CD4-positive, CD25-positive, alpha-beta regulatory T cell (primary cell): ENCODE measurements around the gene MRTFA. TPM values are rescaled to one million over a fixed set of nuclear protein-coding genes. Genes with fewer than 3 reads are reported as not detected.

ENCODE experiments used
- ATAC-seq, 2 donors: fragments of 150-1000 bp; cut with Tn5 transposase; one replicate each; pipeline ENCODE4 v1.10.0; 2021; ENCODE audit warnings: low read depth in 2 of 2, moderate number of reproducible peaks in 2 of 2, moderate library complexity in 1 of 2
- DNase-seq, 3 donors: peaks; one replicate each; pipeline versions ENCODE4 v3.0.0 to v3.0.0-alpha.2; 2012 to 2022; ENCODE audit warnings: mixed read lengths in 1 of 3
- H3K27ac ChIP-seq: one replicate; pipeline ENCODE4 v1.7.0; 2013; ENCODE audit warnings: mild to moderate bottlenecking, low read length; ENCODE audit not compliant: insufficient read depth, poor library complexity, severe bottlenecking
- H3K27me3 ChIP-seq: one replicate; pipeline ENCODE4 v1.7.0; 2013; ENCODE audit warnings: low read length; ENCODE audit not compliant: control insufficient read depth, insufficient read depth
- H3K36me3 ChIP-seq: one replicate; pipeline ENCODE4 v1.7.0; 2013; ENCODE audit warnings: mild to moderate bottlenecking, low read length, moderate library complexity; ENCODE audit not compliant: control insufficient read depth, insufficient read depth
- H3K4me1 ChIP-seq: 2 replicates; pipeline ENCODE4 v1.7.0; 2013; ENCODE audit warnings: mild to moderate bottlenecking, low read length; ENCODE audit not compliant: insufficient read depth, control insufficient read depth, poor library complexity, severe bottlenecking
- H3K4me3 ChIP-seq: one replicate; pipeline ENCODE4 v1.7.0; 2013; ENCODE audit warnings: low read depth, mild to moderate bottlenecking, low read length, moderate library complexity
- H3K9me3 ChIP-seq, 2 experiments: 1 replicate in 1 of 2; 2 replicates in 1 of 2; pipeline ENCODE4 v1.7.0; 2013; ENCODE audit warnings: low read length in 2 of 2, mild to moderate bottlenecking in 1 of 2, moderate library complexity in 1 of 2; ENCODE audit not compliant: control insufficient read depth in 2 of 2
- H3K27ac Mint-ChIP-seq, 3 donors: one replicate each; pipeline ENCODE4 v1.8.0; 2020 to 2022; ENCODE audit warnings: mild to moderate bottlenecking in 3 of 3, mixed read lengths in 3 of 3, moderate library complexity in 2 of 3
- H3K27me3 Mint-ChIP-seq: one replicate; pipeline ENCODE4 v1.8.0; 2022; ENCODE audit warnings: mild to moderate bottlenecking, mixed read lengths
- H3K36me3 Mint-ChIP-seq: one replicate; pipeline ENCODE4 v1.8.0; 2020; ENCODE audit warnings: mixed read lengths
- H3K4me1 Mint-ChIP-seq, 4 donors: one replicate each; pipeline ENCODE4 v1.8.0; 2020 to 2022; ENCODE audit warnings: mixed read lengths in 4 of 4, mild to moderate bottlenecking in 1 of 4
- H3K4me3 Mint-ChIP-seq, 4 donors: one replicate each; pipeline ENCODE4 v1.8.0; 2020 to 2022; ENCODE audit warnings: mild to moderate bottlenecking in 4 of 4, mixed read lengths in 4 of 4, moderate library complexity in 3 of 4
- H3K9me3 Mint-ChIP-seq, 7 donors: one replicate each; pipeline ENCODE4 v1.8.0; 2020 to 2022; ENCODE audit warnings: mixed read lengths in 7 of 7, mild to moderate bottlenecking in 3 of 7, moderate library complexity in 2 of 7
- polyA plus RNA-seq, 4 donors: library from polyadenylated mRNA; unstranded; fragments of 300-500 nt; fragmentation: Illumina TruSeq; gene quantifications; one replicate each; pipeline ENCODE4 v1.2.3, GENCODE V29; 2021
- total RNA-seq: library from RNA; stranded (reverse); gene quantifications from one replicate; pipeline ENCODE4 v1.2.3, GENCODE V29; 2022

The MRTFA gene
- total and polyA plus RNA-seq, 5 donors from 2014 or later, result 11.3 to 94.5 (median 16.4) TPM

DNA sequence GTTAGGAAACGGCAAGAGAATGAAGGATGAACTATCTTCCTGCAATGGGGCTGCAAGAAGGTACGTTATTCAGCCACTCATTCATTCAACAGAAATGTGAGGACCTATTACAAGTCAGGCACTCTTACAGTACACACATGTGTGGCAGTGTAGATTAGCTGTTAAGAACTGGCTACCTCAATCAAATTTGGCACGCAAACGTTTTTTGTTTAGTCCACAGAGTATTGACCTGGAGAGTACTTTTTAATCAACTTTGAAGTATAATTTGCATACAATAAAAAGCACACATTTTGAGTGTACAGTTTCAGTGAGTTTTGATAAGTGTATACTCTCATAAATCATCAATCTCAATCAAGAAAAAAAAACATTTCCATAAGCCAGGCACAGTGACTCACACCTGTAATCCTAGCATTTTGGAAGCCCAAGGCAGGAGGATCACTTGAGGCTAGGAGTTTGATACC is 24.2 kb downstream of the MRTFA start:
- Histone ChIP-seq H3K36me3 (no peaks in the 10 kb centered on the region), H3K27me3 (no peaks in the 10 kb centered on the region), H3K27ac (no peak overlapping the region), H3K4me3 (no peak overlapping the region), H3K4me1 (peaks cover 8% of the 10 kb centered on the region), H3K9me3 (no peaks in the 10 kb centered on the region)
- no peak overlapping the region for H3K4me3 Mint-ChIP-seq
- H3K27ac Mint-ChIP-seq, result peak overlapping the region in 1 of 3 donors; percentile 25
- peaks cover 30 to 53% (median 33%) of the 10 kb centered on the region in 4 donors for H3K4me1 Mint-ChIP-seq
- H3K27me3 Mint-ChIP-seq, result no peaks in the 10 kb centered on the region
- H3K9me3 Mint-ChIP-seq, result no peaks in the 10 kb centered on the region
- no peak for ATAC-seq
- no peak for DNase-seq
- H3K36me3 Mint-ChIP-seq, result no peaks in the 10 kb centered on the region

GRCh38 chr22:40611606-40612005 is 24.9 kb downstream of the MRTFA start:
- no peaks in the 10 kb centered on the region for H3K9me3 ChIP-seq
- H3K27me3 ChIP-seq, result no peaks in the 10 kb centered on the region
- peaks cover 34 to 57% (median 39%) of the 10 kb centered on the region in 4 donors for H3K4me1 Mint-ChIP-seq
- no peak overlapping the region for H3K4me3 ChIP-seq
- H3K36me3 Mint-ChIP-seq, result no peaks in the 10 kb centered on the region
- H3K27me3 Mint-ChIP-seq, result no peaks in the 10 kb centered on the region
- H3K9me3 Mint-ChIP-seq, result no peaks in the 10 kb centered on the region
- H3K27ac Mint-ChIP-seq, result no peak overlapping the region
- ATAC-seq (no peak), DNase-seq (no peak)
- no peak overlapping the region for H3K4me3 Mint-ChIP-seq
- no peaks in the 10 kb centered on the region for H3K36me3 ChIP-seq
- no peak overlapping the region for H3K27ac ChIP-seq
- peaks cover 8% of the 10 kb centered on the region for H3K4me1 ChIP-seq

- H3K4me3 ChIP-seq, result no peak overlapping the region
- peaks cover 8% of the 10 kb centered on the region for H3K4me1 ChIP-seq
- no peaks in the 10 kb centered on the region for H3K27me3 ChIP-seq
- peak overlapping the region in 1 of 3 donors; percentile 63 for H3K27ac Mint-ChIP-seq
- ATAC-seq (no peak), DNase-seq (no peak)
- H3K27ac ChIP-seq, result no peak overlapping the region
- no peaks in the 10 kb centered on the region for H3K27me3 Mint-ChIP-seq
- H3K9me3 Mint-ChIP-seq, result no peaks in the 10 kb centered on the region
- peaks cover 41 to 58% (median 43%) of the 10 kb centered on the region in 4 donors for H3K4me1 Mint-ChIP-seq
- no peak overlapping the region for H3K4me3 Mint-ChIP-seq
- no peaks in the 10 kb centered on the region for H3K9me3 ChIP-seq
- no peaks in the 10 kb centered on the region for H3K36me3 Mint-ChIP-seq
- H3K36me3 ChIP-seq, result no peaks in the 10 kb centered on the region
Measured at GRCh38 chr22:40610329-40610850, 26.1 kb downstream of the MRTFA start.

DNA sequence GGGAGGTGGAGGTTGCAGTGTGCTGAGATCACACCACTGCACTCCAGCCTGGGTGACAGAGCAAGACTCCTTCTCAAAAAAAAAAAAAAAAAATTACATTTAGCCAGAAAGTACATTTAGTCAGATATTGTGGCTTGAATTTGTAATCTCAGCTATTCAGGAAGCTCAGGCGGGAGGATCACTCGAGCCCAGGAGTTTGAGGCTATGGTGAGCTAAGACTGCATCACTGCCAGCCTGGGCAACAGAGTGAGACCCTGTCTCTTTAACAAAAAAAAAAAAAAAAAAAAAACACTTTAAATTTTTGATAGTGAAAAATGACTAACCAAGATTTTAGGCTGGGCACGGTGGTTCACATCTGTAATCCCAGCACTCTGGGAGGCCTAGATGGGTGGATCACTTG is 27.3 kb downstream of the MRTFA start:
- Mint-ChIP-seq H3K27me3 (no peaks in the 10 kb centered on the region), H3K9me3 (no peaks in the 10 kb centered on the region)
- no peaks in the 10 kb centered on the region for H3K27me3 ChIP-seq

DNA sequence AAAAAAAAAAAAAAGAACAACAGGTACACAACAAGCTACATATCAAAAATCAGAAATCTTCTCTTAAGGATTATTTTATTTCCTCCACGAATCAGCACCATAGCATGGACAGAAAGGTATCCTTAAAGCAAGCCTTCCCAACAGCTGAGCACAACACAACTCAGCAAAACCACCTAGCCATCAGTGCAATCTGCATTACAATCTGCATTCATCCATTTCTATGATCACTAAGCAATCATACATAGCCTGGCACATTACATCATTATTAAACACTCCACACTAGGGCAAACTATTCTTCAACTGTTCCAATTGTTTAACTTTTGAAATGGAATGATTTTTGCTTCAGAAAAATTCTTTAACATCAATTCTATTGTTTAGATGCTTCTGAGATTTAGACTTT is 29.0 kb downstream of the MRTFA start:
- no peak for ATAC-seq
- Mint-ChIP-seq H3K4me1 (peaks cover 41 to 62% (median 48%) of the 10 kb centered on the region in 4 donors), H3K4me3 (no peak overlapping the region), H3K27me3 (no peaks in the 10 kb centered on the region), H3K9me3 (no peaks in the 10 kb centered on the region), H3K27ac (peak overlapping the region in 2 of 3 donors; percentile 35 to 45), H3K36me3 (no peaks in the 10 kb centered on the region)
- Histone ChIP-seq H3K4me3 (no peak overlapping the region), H3K27ac (no peak overlapping the region), H3K9me3 (no peaks in the 10 kb centered on the region), H3K36me3 (no peaks in the 10 kb centered on the region), H3K27me3 (no peaks in the 10 kb centered on the region), H3K4me1 (peaks cover 2% of the 10 kb centered on the region)
- no peak for DNase-seq

More for the DNA sequence above, 27.3 kb downstream of the MRTFA start:
- H3K27ac Mint-ChIP-seq, result no peak overlapping the region
- no peak overlapping the region for H3K4me3 Mint-ChIP-seq
- Histone ChIP-seq H3K27ac (no peak overlapping the region), H3K9me3 (no peaks in the 10 kb centered on the region), H3K36me3 (no peaks in the 10 kb centered on the region), H3K4me1 (peaks cover 8% of the 10 kb centered on the region), H3K4me3 (no peak overlapping the region)
- H3K36me3 Mint-ChIP-seq, result no peaks in the 10 kb centered on the region
- no peak for ATAC-seq
- H3K4me1 Mint-ChIP-seq, result peaks cover 41 to 63% (median 49%) of the 10 kb centered on the region in 4 donors
- DNase-seq, result no peak

DNA sequence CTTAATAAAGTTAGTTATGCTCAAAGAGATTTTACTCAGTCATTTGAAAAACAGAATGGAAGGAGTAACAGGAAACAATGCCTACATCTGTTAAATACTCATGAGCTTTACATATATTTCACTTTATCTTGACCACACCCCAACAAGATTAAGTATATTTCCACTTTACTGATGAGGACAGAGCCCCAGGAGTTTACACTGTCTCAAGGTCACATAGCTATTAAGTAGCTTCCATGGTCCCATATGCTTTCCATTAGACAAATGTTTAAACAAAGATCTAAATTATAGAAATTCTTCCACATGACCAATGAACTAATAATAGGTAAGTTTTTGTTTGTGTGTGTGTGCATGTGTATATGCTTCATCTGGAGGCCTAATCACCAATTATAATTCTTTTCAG is 30.2 kb downstream of the MRTFA start:
- Histone ChIP-seq H3K9me3 (no peaks in the 10 kb centered on the region), H3K4me1 (no peaks in the 10 kb centered on the region), H3K27ac (no peak overlapping the region), H3K27me3 (no peaks in the 10 kb centered on the region), H3K4me3 (no peak overlapping the region), H3K36me3 (no peaks in the 10 kb centered on the region)
- no peaks in the 10 kb centered on the region for H3K36me3 Mint-ChIP-seq
- no peaks in the 10 kb centered on the region for H3K9me3 Mint-ChIP-seq
- peak overlapping the region in 1 of 3 donors; percentile 15 for H3K27ac Mint-ChIP-seq
- no peaks in the 10 kb centered on the region for H3K27me3 Mint-ChIP-seq
- DNase-seq, result no peak
- no peak overlapping the region for H3K4me3 Mint-ChIP-seq
- H3K4me1 Mint-ChIP-seq, result peaks cover 37 to 63% (median 49%) of the 10 kb centered on the region in 4 donors
- no peak for ATAC-seq

- Mint-ChIP-seq H3K27ac (peak overlapping the region in 1 of 3 donors; percentile 13), H3K4me3 (peak overlapping the region in 1 of 4 donors; percentile 15), H3K27me3 (no peaks in the 10 kb centered on the region), H3K9me3 (no peaks in the 10 kb centered on the region), H3K4me1 (peaks cover 36 to 66% (median 50%) of the 10 kb centered on the region in 4 donors), H3K36me3 (no peaks in the 10 kb centered on the region)
- ATAC-seq, result no peak
- no peaks in the 10 kb centered on the region for H3K27me3 ChIP-seq
- no peak overlapping the region for H3K4me3 ChIP-seq
- H3K9me3 ChIP-seq, result no peaks in the 10 kb centered on the region
- no peaks in the 10 kb centered on the region for H3K4me1 ChIP-seq
- no peak overlapping the region for H3K27ac ChIP-seq
- no peak for DNase-seq
- no peaks in the 10 kb centered on the region for H3K36me3 ChIP-seq
Measured at GRCh38 chr22:40605761-40606160, 30.8 kb downstream of the MRTFA start.

GRCh38 chr22:40603088-40603605 is 33.4 kb downstream of the MRTFA start:
- Mint-ChIP-seq H3K27me3 (no peaks in the 10 kb centered on the region), H3K4me1 (peaks cover 35 to 66% (median 43%) of the 10 kb centered on the region in 4 donors), H3K4me3 (no peak overlapping the region), H3K27ac (peak overlapping the region in 1 of 3 donors; percentile 52), H3K9me3 (no peaks in the 10 kb centered on the region), H3K36me3 (no peaks in the 10 kb centered on the region)
- ATAC-seq (no peak), DNase-seq (no peak)
- no peak overlapping the region for H3K27ac ChIP-seq
- H3K27me3 ChIP-seq, result no peaks in the 10 kb centered on the region
- H3K4me1 ChIP-seq, result no peaks in the 10 kb centered on the region
- no peaks in the 10 kb centered on the region for H3K36me3 ChIP-seq
- no peak overlapping the region for H3K4me3 ChIP-seq
- H3K9me3 ChIP-seq, result no peaks in the 10 kb centered on the region
